NCI-H128 (cell line): ENCODE results near the gene NSMF.
"Not testable (repeated sequence)": the region's sequence is repeated elsewhere in the genome, so short reads cannot be mapped to it uniquely, and the experiment has no call there.

ENCODE experiments used
- DNase-seq: peaks from one replicate; lab custom pipeline; 2025; ENCODE audit not compliant: unreplicated experiment; lab: John Stamatoyannopoulos, UW

Gene NSMF

GRCh38 chr9:137459601-137460362, 648 bp upstream of the NSMF start:
- no peak for DNase-seq

- peak; percentile 53 for DNase-seq
These were observed 661 bp downstream of the NSMF start for GRCh38 chr9:137458194-137459151.

GRCh38 chr9:137457406-137458193, 1.5 kb downstream of the NSMF start:
- DNase-seq, result no peak

- no peak for DNase-seq
These were observed 2.2 kb downstream of the NSMF start for GRCh38 chr9:137456864-137457405.

GRCh38 chr9:137456061-137456863, 2.9 kb downstream of the NSMF start:
- no peak for DNase-seq

DNA sequence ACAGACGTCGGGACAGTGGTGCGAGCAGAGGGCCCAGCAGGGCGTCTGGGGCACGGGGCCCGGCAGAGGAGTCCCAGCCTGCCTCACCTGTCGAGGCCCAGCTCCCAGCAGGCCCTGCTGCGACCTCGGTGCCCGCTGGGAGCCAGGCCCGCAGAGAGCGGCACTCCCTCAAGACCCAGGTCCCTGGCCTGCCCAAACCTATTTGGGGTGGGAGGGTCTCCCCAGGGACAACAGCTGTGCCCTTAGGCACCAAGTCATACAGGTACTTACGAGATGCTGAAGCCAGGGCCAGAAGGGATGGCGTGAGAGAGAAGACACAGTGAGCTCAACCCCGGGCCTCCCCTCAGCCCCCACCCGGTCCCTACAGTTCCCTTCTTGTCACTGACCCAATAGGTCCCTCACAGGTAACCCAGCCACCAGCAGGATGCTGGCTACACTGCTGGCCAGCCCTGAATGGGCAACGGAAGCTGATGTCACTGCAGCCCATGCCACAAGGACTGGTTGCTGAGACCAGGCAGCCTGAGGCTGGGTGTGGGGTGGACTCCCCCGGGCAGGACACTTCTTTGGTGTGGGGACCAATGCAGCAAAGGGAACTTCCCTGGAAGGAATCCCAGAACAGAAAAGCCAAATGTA, 3.7 kb downstream of the NSMF start:
- no peak for DNase-seq

GRCh38 chr9:137454597-137455358, 4.4 kb downstream of the NSMF start:
- DNase-seq, result no peak

DNA sequence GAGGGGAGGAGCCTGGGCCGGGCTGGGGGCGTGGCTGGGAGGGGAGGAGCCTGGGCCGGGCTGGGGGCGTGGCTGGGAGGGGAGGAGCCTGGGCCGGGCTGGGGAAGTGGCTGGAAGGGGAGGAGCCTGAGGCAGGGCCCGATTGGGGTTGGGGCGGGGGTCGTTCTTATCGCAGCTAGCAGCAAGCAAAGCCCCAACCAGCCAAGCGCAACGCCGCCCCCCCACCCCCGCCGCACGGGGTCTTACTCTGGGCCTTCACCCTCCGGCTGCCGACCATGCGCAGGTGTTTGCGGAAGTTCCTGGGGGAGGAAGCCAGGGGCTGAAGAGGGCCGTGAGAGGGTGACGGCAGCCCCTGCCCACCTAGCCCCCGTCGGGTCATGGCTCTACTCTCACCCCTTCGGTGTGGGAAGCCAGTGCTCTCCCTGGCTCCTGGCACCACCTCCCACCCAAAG, 5.0 kb downstream of the NSMF start:
- DNase-seq, result no peak

- DNase-seq, result no peak
These were observed 5.5 kb downstream of the NSMF start for GRCh38 chr9:137453643-137454081.

DNA sequence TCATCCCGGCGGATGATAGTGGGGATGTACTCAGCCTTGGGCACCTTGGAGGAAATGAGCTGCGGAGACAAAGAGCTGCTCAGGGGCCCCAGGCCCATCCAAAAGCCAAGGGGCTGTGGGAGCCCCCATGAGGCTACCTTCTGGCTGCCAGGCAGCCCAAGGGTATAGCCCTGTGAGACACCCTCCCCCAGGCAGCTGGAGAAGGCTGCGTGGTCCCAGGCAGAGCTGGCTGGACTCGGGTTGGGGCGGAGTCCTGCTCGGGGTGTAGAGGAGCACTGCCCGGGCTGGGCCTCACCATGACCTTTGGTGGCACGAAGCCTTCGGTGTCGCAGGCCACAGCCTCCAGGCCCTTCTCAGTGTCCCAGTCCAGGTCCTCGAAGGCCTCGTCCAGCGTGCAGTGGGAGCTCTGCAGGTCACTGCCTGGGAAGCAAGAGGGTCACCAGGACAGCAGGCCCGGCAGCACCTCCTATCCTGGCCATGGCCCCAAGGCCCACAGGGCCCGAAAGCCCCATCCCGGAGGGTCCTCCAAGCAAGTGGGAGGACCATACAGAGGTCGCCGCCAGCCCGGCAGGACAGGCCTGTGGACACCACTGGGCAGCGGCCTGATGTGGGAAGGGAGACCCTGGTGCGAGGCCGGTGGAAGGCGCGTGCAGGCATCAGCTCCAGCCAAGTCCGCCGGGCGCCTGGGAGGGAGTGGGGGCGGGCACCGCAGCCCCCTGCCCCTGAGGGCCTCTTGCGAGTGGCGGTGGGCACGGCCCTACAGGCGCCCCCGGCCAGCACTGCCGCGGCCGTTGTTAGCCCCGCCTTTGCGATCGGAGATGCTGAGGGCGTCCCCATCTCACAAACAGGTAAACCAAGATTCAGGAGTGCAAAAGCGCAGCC, 6.1 kb downstream of the NSMF start:
- no peak for DNase-seq

- DNase-seq, result no peak
These were observed 7.0 kb downstream of the NSMF start for GRCh38 chr9:137452006-137452760.

GRCh38 chr9:137451264-137452005, 7.7 kb downstream of the NSMF start:
- not testable (repeated sequence) for DNase-seq

GRCh38 chr9:137450539-137451222, 8.5 kb downstream of the NSMF start:
- not testable (repeated sequence) for DNase-seq

- no peak for DNase-seq
These were observed 9.1 kb downstream of the NSMF start for GRCh38 chr9:137449931-137450538.

DNA sequence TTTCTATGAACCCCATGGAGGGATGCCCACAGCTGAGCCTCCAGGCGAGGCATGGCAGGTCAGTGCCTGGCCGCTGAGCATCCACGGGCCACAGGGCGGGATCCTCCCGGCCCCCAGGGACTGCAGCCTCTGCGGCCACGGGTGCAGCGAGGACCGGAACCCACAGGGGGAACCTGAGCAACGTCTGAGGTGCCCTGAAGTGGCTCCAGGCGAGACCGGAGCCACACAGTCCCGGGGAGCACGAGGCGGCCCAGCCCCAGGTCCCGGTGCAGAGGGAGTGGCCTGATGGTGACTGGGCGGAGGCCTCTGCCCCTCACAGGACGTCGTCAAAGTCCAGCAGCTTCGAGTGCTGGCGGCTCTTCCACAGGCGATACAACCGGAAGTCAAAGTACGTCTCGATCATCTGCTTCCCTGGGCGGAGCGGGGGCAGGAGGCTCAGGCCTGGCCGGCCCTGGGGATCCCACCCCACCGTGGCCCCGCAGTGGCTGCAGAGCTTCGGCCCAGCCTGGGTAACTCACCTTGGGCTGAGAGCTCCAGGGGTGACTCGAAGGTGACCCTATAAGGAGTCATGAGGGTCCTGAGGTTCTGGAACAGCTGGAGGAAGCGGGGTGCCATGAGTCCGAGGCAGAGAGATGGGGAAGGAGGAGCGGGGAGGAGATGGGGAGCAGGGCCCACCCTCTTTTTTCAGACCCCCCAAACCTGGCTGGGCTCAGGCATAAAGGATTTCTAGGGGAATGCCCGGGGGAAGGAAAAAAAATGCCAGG, 9.9 kb downstream of the NSMF start:
- DNase-seq, result no peak
